HUES48 (cell line): Measurements from ENCODE around the gene TYMP.

Source experiments
- H3K27ac ChIP-seq: one replicate; pipeline ENCODE4 v1.7.0; 2013; ENCODE audit warnings: low read depth, low read length, inconsistent platforms
- H3K27me3 ChIP-seq: 2 replicates; pipeline ENCODE4 v1.6.1; 2013; ENCODE audit warnings: mild to moderate bottlenecking, low read length; ENCODE audit not compliant: control insufficient read depth, insufficient read depth
- H3K36me3 ChIP-seq: 2 replicates; pipeline ENCODE4 v1.6.1; 2013; ENCODE audit warnings: low read length; ENCODE audit not compliant: control insufficient read depth, insufficient read depth
- H3K4me1 ChIP-seq: 2 replicates; pipeline ENCODE4 v1.6.1; 2013; ENCODE audit warnings: mild to moderate bottlenecking, low read length; ENCODE audit not compliant: control insufficient read depth, insufficient read depth
- H3K4me3 ChIP-seq: 2 replicates; pipeline ENCODE4 v1.5.1; 2013; ENCODE audit warnings: mild to moderate bottlenecking, low read depth, low read length
- H3K9ac ChIP-seq: 2 replicates; pipeline ENCODE4 v1.6.1; 2013; ENCODE audit warnings: mild to moderate bottlenecking, low read depth, low read length, moderate library complexity
- H3K9me3 ChIP-seq: 2 replicates; pipeline ENCODE4 v1.6.1; 2013; ENCODE audit warnings: low read length; ENCODE audit not compliant: control insufficient read depth, insufficient read depth

The TYMP gene

GRCh38 chr22:50485221-50486131, 44.3 kb downstream of the TYMP start:
- H3K36me3 ChIP-seq, result no peaks in the 10 kb centered on the region
- no peaks in the 10 kb centered on the region for H3K4me1 ChIP-seq
- no peak overlapping the region for H3K27ac ChIP-seq
- H3K27me3 ChIP-seq, result peaks cover 7% of the 10 kb centered on the region
- H3K4me3 ChIP-seq, result no peak overlapping the region
- H3K9ac ChIP-seq, result no peak overlapping the region
- H3K9me3 ChIP-seq, result no peaks in the 10 kb centered on the region

GRCh38 chr22:50483977-50484853, 45.6 kb downstream of the TYMP start:
- no peaks in the 10 kb centered on the region for H3K9me3 ChIP-seq
- H3K4me1 ChIP-seq, result no peaks in the 10 kb centered on the region
- peaks cover 18% of the 10 kb centered on the region for H3K27me3 ChIP-seq
- H3K9ac ChIP-seq, result no peak overlapping the region
- no peak overlapping the region for H3K27ac ChIP-seq
- H3K36me3 ChIP-seq, result no peaks in the 10 kb centered on the region
- H3K4me3 ChIP-seq, result no peak overlapping the region

- Histone ChIP-seq H3K4me3 (no peak overlapping the region), H3K27me3 (peaks cover 18% of the 10 kb centered on the region), H3K4me1 (no peaks in the 10 kb centered on the region), H3K9ac (no peak overlapping the region), H3K36me3 (no peaks in the 10 kb centered on the region), H3K27ac (no peak overlapping the region), H3K9me3 (no peaks in the 10 kb centered on the region)
These were observed 46.3 kb downstream of the TYMP start for GRCh38 chr22:50483556-50483955.

- H3K4me1 ChIP-seq, result no peaks in the 10 kb centered on the region
- H3K36me3 ChIP-seq, result no peaks in the 10 kb centered on the region
- no peak overlapping the region for H3K27ac ChIP-seq
- H3K27me3 ChIP-seq, result peaks cover 18% of the 10 kb centered on the region
- no peak overlapping the region for H3K9ac ChIP-seq
- H3K4me3 ChIP-seq, result no peak overlapping the region
- H3K9me3 ChIP-seq, result no peaks in the 10 kb centered on the region
These were observed 46.7 kb downstream of the TYMP start for GRCh38 chr22:50483106-50483505.

GRCh38 chr22:50482107-50483074, 47.4 kb downstream of the TYMP start:
- Histone ChIP-seq H3K4me3 (peak overlapping the region; percentile 77), H3K36me3 (no peaks in the 10 kb centered on the region), H3K4me1 (no peaks in the 10 kb centered on the region), H3K27me3 (peaks cover 18% of the 10 kb centered on the region), H3K27ac (no peak overlapping the region), H3K9ac (peak overlapping the region; percentile 73), H3K9me3 (no peaks in the 10 kb centered on the region)

GRCh38 chr22:50481440-50482106, 48.2 kb downstream of the TYMP start, which contains the start of gene ADM2:
Gene ADM2 (plus strand): TSS chr22:50481543. CDS start chr22:50481848, 305 bp downstream.
- Histone ChIP-seq H3K27ac (no peak within 1 kb of the TSS), H3K4me3 (peak within 1 kb of the TSS; percentile 77), H3K4me1 (no peaks in the 10 kb centered on the region; the same call in 1 of the 2 replicates), H3K9ac (peak within 1 kb of the TSS; percentile 73), H3K9me3 (no peaks in the 10 kb centered on the region), H3K36me3 (no peaks in the 10 kb centered on the region), H3K27me3 (peaks cover 18% of the 10 kb centered on the region)

GRCh38 chr22:50481045-50481439, 48.8 kb downstream of the TYMP start:
- Histone ChIP-seq H3K9me3 (no peaks in the 10 kb centered on the region), H3K9ac (peak overlapping the region; percentile 54; the same call in 1 of the 2 replicates), H3K36me3 (no peaks in the 10 kb centered on the region), H3K27me3 (peaks cover 18% of the 10 kb centered on the region), H3K27ac (no peak overlapping the region), H3K4me3 (peak overlapping the region; percentile 77), H3K4me1 (no peaks in the 10 kb centered on the region; the same call in 1 of the 2 replicates)

- peaks cover 18% of the 10 kb centered on the region for H3K27me3 ChIP-seq
- H3K4me1 ChIP-seq, result peaks cover 4% of the 10 kb centered on the region; the same call in 1 of the 2 replicates
- no peaks in the 10 kb centered on the region for H3K9me3 ChIP-seq
These were observed 50.1 kb downstream of the TYMP start for GRCh38 chr22:50479721-50480120.

GRCh38 chr22:50477923-50478322, 51.9 kb downstream of the TYMP start:
- H3K27ac ChIP-seq, result no peak overlapping the region
- no peak overlapping the region for H3K9ac ChIP-seq
- no peaks in the 10 kb centered on the region for H3K9me3 ChIP-seq
- H3K4me3 ChIP-seq, result no peak overlapping the region
- H3K27me3 ChIP-seq, result peaks cover 18% of the 10 kb centered on the region
- peaks cover 9% of the 10 kb centered on the region for H3K4me1 ChIP-seq
- no peaks in the 10 kb centered on the region for H3K36me3 ChIP-seq

More at GRCh38 chr22:50479721-50480120, 50.1 kb downstream of the TYMP start:
- Histone ChIP-seq H3K36me3 (no peaks in the 10 kb centered on the region), H3K27ac (no peak overlapping the region), H3K4me3 (no peak overlapping the region), H3K9ac (no peak overlapping the region)

- H3K9ac ChIP-seq, result no peak overlapping the region
- H3K36me3 ChIP-seq, result no peaks in the 10 kb centered on the region
- no peaks in the 10 kb centered on the region for H3K9me3 ChIP-seq
- H3K4me1 ChIP-seq, result peaks cover 9% of the 10 kb centered on the region
- no peak overlapping the region for H3K4me3 ChIP-seq
- H3K27ac ChIP-seq, result no peak overlapping the region
- H3K27me3 ChIP-seq, result peaks cover 18% of the 10 kb centered on the region
These were observed 52.9 kb downstream of the TYMP start for GRCh38 chr22:50476868-50477267.
